GM21786 (cell line): ENCODE measurements around the gene PRDM11.
A peak's percentile ranks its signal among the peaks of the same experiment; 100 is the strongest.
"Not testable (repeated sequence)": the region's sequence is repeated elsewhere in the genome, so short reads cannot be mapped to it uniquely, and the experiment has no call there.

ENCODE experiments used
- ATAC-seq: cut with Tn5 transposase; IDR thresholded peaks from one replicate; pipeline ENCODE4 v1.9.1; 2021; ENCODE audit not compliant: unreplicated experiment

Gene PRDM11

GRCh38 chr11:45229401-45230020 is 83.1 kb downstream of the PRDM11 start:
- no peak for ATAC-seq

GRCh38 chr11:45232341-45233080 is 86.1 kb downstream of the PRDM11 start:
- no peak for ATAC-seq

- peak; percentile 76 for ATAC-seq
Measured at GRCh38 chr11:45233121-45233803, 86.8 kb downstream of the PRDM11 start.

GRCh38 chr11:45233804-45234170 is 87.3 kb downstream of the PRDM11 start:
- no peak for ATAC-seq

GRCh38 chr11:45234306-45235006 is 88.0 kb downstream of the PRDM11 start:
- ATAC-seq = no peak

GRCh38 chr11:45237711-45238315 is 91.4 kb downstream of the PRDM11 start:
- no peak for ATAC-seq

GRCh38 chr11:45238724-45239123 is 92.3 kb downstream of the PRDM11 start:
- no peak for ATAC-seq

GRCh38 chr11:45239733-45240132 is 93.3 kb downstream of the PRDM11 start:
- ATAC-seq = no peak

GRCh38 chr11:45243967-45244366 is 97.5 kb downstream of the PRDM11 start:
- no peak for ATAC-seq

GRCh38 chr11:45245218-45246045 is 99.0 kb downstream of the PRDM11 start:
- no peak for ATAC-seq

GRCh38 chr11:45246241-45246640 is 99.8 kb downstream of the PRDM11 start:
- ATAC-seq = no peak

GRCh38 chr11:45247433-45247832 is 101.0 kb downstream of the PRDM11 start:
- ATAC-seq = no peak

GRCh38 chr11:45248501-45249011 is 102.1 kb downstream of the PRDM11 start:
- no peak for ATAC-seq

GRCh38 chr11:45249372-45249771 is 102.9 kb downstream of the PRDM11 start:
- ATAC-seq = not testable (repeated sequence)

GRCh38 chr11:45250035-45250718 is 103.7 kb downstream of the PRDM11 start:
- no peak for ATAC-seq

- no peak for ATAC-seq
Measured at GRCh38 chr11:45252134-45252856, 105.9 kb downstream of the PRDM11 start.

- ATAC-seq = no peak
Measured at GRCh38 chr11:45252877-45253276, 106.4 kb downstream of the PRDM11 start.

- ATAC-seq = no peak
Measured at GRCh38 chr11:45253640-45254039, 107.2 kb downstream of the PRDM11 start.

- no peak for ATAC-seq
Measured at GRCh38 chr11:45254070-45254469, 107.6 kb downstream of the PRDM11 start.
